Sigmoid colon (tissue), 4 donors: ENCODE data around the gene TSPAN17.

Experiments used
- EP300 ChIP-seq, 4 donors: sonication (generic); formaldehyde crosslinking; IDR thresholded peaks; one replicate each; pipeline ENCODE4 v1.6.1; 2017; ENCODE audit warnings: antibody characterized with exemption in 4 of 4
- POLR2A ChIP-seq, 2 donors: fragments of 450-650 bp; IDR thresholded peaks; one replicate each; pipeline ENCODE4 v1.6.1; 2016; ENCODE audit warnings: antibody characterized with exemption in 2 of 2, mild to moderate bottlenecking in 2 of 2, moderate library complexity in 2 of 2
- TF ChIP-seq, protein P1 (sequence below), 4 experiments: fragments of 450-650 bp in 3 of 4; fragments of 200-600 bp in 1 of 4; IDR thresholded peaks; one replicate each; pipeline ENCODE4 v1.5.1; 2016 to 2019; ENCODE audit warnings: antibody characterized with exemption in 4 of 4, mild to moderate bottlenecking in 3 of 4, moderate library complexity in 2 of 4

DNA sequence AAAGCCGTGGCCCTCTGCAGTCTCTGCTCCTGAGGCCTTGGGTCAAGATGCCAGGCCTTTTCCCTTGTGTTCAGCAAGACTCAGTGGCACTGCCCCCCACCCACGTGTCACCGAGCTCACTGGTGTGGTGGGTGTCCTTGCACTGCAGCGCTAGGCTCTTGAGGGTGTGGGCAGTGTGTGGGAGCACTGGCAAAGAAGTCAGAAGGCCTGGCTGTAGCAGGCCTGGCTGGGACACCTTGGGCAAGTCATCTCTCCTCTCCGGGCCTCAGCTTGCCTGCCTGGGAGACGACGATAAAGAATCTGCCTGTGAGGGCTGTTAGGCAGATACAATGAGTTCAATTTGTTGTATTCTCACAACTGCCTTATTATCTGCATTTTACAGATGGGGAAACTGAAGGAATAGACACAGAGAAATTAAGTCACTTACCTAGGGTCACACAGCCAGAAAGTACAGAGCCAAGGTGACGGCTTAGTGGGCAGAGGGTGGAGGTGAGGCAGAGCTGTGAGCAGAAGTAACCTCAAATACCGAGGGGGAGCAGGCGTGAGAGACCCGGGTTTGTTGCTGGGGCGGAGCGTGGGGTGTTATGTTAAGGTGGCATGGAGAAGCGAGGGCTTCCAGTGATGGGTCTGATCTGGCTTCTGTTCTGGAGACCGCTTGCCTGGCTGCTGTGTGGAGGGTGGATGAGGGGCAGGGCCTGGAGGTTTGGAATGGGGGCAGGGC is 1.4 kb downstream of the TSPAN17 start:
- no peak for TF ChIP-seq EP300 (IDR thresholded peaks at IDR 0.05)
- TF ChIP-seq POLR2A (IDR thresholded peaks at IDR 0.05), result no peak
- TF ChIP-seq, protein P1, sequence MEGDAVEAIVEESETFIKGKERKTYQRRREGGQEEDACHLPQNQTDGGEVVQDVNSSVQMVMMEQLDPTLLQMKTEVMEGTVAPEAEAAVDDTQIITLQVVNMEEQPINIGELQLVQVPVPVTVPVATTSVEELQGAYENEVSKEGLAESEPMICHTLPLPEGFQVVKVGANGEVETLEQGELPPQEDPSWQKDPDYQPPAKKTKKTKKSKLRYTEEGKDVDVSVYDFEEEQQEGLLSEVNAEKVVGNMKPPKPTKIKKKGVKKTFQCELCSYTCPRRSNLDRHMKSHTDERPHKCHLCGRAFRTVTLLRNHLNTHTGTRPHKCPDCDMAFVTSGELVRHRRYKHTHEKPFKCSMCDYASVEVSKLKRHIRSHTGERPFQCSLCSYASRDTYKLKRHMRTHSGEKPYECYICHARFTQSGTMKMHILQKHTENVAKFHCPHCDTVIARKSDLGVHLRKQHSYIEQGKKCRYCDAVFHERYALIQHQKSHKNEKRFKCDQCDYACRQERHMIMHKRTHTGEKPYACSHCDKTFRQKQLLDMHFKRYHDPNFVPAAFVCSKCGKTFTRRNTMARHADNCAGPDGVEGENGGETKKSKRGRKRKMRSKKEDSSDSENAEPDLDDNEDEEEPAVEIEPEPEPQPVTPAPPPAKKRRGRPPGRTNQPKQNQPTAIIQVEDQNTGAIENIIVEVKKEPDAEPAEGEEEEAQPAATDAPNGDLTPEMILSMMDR (IDR thresholded peaks at IDR 0.05), result no peak
